Superior temporal gyrus (tissue), 1 donor: ENCODE data around the gene SDC1.
"Not testable (repeated sequence)": the region's sequence is repeated elsewhere in the genome, so short reads cannot be mapped to it uniquely, and the experiment has no call there.

Experiments
- DNase-seq: peaks from one replicate; pipeline ENCODE4 v3.0.0-alpha.2; 2016; ENCODE audit errors: extremely low spot score

The SDC1 gene

DNA sequence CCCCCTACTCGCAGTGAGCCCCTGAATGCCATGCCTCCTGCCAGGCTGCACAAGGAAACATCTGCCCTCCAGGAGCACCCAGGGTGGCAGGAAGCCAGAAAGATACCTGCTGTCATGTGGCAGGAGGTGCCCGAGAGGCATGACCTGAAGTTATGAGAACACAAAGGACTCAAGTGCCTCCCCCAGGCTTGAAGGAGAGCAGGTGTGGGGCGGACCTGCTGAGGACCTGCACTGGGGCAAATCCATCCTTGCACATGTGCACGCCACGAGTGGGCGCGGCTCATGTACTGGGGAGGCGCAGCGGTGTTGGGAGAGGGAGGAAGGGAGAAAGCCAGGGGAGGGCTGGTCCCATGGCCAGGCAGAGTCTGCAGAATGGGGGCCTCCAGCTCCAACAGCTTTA lies 26.9 kb downstream of the SDC1 start:
- DNase-seq: no peak

DNA sequence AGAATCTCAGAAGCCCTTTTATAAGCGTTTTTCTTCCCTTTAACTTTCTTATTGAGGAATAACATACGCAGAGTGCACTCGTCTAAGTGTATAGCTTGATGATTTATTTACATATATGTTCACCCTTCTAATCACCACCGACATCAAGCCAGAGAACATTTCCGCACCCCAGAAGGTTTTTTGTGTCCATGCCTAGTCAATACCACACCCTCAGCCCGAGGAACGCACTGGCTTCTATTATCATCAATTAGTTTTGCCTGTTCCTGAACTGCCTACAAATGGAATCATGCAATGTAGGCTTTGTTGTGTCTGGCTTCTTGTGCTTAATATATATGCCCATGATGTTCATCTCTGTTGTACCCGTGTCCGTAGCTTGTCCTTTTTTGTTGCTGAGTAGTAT lies 27.7 kb downstream of the SDC1 start:
- no peak for DNase-seq

DNA sequence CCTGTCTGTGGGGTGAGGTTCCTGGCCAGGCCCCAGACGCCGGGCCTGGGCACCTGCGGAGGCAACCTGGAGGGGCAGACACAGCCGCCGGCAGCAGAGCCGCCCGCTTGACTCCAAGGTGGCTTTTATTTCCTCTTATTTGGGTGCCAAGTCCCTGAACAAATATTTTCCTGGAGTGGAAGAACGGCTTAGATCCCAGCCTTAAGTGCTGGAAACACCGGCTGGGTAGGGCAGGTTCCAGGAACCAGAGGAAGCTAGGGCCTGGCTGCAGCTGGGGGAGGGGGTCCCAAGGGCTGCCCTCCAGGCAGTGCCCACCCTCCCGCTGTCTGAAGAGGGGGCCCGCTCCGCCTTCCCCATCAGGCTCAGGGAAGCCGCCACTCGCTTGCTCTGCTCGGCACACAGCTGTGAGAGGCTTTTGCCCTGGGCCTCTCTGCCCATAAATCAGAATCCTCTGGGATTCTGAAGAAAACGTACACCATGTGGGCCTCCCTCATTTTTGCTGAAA lies 28.2 kb downstream of the SDC1 start:
- DNase-seq: no peak

DNA sequence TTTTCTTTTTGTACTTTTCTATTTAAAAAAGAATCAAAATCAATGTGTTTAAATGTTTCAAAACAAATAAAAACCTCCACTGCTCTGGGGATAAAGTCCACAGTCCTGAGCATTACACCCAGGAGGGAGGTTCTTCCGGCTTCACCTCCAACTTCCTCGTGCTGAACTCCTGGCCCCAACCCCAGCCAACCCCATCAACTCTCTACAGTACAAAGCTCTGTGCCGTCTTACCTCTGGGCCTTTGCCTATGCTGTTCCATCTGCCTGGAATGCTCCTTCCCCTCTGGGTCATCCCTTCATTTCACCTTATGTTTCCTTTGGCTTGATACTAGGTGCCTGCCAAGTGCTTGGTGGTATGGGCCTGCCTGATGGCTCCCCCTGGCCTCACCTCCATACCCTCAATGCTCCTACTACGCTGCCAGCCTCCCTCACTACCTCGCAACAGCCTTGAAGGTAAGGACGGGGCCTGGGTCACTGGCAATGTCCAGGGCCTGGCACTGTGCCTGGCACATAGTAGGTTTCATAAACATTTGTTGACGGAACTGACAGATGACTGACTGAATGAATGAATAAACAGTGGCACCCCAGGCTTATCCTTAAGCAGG lies 28.8 kb downstream of the SDC1 start:
- DNase-seq: no peak

DNA sequence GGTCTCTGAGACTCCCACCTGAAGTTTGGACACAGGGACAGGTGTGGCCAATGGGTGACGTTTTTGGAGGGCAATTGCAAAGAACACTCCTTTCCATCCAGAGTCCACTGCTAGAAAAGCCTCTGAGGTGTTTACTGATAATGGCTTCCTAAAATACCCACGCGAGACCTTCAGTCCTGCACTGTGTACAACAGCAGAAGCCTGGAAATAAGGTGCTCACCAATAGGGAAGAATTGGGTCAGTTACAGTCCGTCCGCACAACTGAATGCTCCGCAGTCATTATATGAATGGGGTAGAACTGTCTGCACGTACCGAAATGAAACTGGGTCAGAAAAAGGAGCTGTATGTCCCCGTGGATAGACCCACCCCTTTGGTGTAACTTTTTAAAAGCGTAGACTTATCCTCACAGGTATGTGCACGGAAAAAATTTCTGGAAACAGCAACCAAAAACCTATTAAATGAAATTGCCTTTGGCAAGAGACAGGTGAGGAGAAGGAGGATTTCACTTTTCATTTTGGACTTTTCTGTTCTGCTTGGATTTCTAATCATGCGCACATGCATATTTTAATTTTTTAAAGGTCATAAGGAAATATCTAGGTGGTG lies 29.4 kb downstream of the SDC1 start:
- DNase-seq: no peak

DNA sequence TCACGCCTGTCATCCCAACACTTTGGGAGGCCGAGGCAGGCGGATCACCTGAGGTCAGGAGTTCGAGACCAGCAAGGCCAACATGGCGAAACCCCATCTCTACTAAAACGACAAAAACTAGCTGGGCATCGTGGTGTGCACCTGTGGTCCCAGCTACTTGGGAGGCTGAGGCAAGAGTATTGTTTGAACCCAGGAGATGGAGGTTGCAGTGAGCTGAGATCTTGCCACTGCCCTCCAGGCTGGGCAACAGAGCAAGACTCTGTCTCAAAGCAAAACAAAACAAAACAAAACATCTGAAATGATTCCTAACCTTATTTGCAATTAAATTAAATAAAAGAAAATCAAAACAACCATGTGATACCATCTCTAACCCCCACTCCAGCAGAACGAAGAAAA lies 29.9 kb downstream of the SDC1 start:
- DNase-seq: not testable (repeated sequence)

DNA sequence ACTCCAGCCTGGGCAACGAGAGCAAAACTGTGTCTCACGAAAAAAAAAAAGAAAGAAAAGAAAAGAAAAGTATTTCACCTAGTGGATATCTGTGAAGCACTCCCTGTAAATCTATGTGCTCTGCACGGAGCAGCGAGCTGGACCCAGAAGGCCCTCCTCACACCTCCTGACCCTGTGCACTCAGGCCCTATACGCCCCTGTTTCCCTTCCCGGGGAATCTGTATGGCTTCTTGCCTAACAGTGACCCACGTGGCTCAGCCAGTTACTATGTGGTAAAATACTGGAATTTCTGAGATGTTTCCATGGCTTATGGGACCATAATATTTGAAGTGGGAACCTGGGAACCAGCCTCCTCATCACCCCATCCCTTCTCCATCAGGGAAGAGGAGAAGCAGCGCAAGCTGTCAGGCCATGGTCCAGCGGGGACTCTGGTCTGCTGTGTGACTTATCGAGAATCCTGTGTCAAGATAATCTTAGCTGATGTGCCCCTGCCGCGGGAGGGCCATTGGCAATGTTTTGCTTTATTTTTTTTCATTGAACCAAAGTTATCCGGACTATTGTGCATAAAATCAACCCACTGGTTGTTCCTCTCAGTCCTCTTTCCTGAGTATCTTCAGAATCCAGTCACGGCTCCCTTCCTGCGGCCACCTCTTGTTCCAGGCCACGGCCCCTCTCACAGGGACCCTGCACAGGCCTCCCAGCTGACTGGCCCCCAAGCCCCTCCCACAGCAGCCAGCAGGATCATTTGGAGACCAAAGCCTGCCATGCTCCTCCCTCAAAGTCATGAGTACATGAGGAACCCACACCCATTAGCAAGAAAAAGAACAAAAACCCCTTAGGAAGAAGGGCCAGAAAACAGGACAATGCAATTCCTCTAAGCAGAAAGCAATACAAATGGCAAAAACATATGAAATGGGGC lies 30.6 kb downstream of the SDC1 start:
- DNase-seq: no peak

DNA sequence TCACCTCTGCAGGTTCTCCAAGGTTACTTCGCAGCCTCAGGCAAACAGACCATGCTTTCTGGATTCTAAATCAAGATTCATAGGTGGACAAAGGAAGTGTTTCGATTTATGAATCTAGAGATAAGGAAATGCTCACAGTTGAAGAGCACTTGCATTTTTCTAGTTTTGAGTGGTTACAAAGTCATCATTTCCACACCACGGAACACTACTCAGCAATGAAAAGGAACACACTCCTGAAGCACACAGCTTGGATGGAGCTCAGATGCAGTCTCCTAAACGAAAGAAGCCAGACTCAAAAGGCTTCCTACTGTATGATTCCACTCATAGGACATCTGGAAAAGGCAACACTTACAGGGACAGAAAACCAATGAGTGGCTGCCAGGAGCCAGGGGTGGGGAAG lies 31.7 kb downstream of the SDC1 start:
- DNase-seq: no peak

DNA sequence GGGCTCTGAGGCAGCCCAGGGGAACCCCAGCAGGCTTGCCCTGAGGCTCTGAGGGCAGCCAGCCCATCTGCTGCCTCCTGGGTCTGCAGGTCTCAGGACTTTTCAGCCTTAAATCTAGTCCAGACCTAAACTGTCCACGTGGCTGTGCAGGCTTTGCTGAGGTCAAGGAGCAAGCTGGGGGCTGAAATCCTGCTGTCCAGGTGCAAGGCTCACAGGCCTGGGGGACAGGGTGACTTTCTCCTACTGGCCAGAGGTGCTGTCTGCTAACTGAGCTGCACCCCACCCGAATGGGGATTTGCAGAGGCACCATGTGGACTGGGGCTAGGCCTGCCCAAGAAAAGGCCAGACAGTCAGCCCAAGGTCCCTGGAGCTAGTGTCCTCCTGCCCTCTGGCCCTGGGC lies 32.1 kb downstream of the SDC1 start:
- no peak for DNase-seq

DNA sequence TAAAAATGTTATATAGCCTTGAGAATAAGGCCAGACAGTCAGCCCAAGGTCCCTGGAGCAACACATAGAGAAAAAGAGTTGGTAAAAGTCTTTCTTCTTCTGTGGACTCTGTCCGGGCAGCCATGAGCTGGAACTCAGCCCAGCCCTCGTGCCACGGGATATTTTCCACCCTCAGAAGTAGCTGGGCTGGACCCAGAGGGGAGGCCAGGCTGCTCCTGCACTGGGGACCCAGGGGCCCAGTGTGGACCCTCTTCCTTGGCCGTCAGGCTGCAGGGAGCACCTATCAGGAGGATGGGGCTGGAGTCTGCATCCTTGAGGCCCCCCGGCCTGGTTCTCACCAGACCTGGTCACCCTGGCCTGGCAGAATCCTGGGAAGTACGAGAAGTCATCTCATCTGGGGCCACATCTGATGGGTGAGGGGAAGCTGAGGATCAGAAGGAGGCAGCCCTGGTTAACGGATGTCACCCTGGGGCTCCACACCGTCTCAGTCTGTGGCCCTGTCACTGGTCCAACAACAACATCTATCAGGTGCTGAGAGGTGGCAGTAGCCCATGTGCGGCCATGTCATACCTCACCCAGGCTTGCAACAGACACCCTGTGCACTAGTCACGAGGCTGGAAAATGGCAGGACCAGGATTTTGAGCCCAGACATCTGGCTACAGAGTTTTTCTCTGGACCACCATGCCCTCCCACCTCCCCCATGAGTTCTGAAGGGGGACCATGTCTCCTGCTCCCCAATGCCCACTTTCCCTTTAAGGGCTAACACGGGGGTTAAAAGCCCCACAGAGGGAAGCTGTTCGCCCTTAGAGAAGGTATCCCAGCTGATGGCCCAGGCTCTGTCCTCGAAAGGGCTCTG lies 33.0 kb downstream of the SDC1 start:
- DNase-seq: no peak

DNA sequence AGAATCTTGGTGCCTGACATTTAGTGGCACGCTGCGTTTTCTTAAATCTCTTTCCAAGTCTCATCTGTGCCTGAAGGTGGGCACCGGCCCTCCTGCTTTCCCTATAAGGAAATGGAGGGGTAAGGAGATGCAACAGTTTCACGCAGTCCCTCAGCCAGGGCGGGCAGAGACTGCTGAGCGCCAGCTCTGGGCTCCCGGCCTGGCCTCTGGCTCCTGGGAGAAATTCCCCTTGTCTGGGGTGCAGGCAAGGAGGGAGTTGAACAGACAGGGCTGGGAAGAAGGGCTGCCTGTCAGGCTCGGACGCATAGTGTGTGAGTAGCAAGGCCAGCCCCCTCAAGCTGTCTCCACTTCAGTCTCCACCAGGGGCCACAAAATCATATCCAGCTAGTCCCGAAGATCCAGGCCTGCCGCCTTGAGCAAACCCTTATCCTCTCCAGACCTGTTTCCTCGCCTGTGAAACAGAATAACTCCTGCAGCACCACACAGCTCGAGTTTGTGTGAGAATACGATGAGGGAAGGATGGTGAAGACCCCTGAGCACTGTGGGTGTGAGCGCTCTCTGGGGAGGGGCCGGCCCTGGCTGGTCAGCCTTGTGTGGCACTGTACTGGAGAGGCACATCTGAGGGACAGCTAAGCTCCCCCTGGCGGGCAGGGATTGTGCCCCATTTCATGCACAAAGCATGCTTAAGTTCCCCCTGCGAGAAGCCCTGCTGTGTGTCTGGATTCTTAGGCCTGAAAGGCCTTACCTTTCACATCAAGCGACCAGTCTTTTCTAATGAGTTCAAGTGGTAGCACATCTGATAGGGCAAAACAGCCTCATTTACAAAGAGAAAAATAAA lies 33.8 kb downstream of the SDC1 start:
- no peak for DNase-seq

DNA sequence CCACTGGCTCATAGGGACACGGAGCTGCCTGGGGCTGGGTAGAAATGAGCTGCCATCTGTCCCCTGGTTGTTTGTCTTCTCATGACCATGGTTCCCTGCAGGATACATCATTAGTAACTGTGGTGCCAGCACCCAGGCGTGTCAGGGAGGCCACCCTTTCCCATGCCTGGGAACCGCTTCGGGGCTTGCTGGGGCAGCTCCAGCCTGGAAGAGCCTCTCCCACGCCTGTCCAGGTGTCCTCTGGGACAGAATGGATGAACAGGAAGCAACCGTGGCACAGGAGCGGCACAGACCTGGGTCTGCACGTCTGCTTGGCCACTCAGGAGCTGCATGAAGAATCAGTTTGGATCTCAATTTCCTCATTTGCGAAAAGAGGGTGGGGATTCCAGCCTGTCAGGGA lies 34.8 kb downstream of the SDC1 start:
- DNase-seq: no peak

DNA sequence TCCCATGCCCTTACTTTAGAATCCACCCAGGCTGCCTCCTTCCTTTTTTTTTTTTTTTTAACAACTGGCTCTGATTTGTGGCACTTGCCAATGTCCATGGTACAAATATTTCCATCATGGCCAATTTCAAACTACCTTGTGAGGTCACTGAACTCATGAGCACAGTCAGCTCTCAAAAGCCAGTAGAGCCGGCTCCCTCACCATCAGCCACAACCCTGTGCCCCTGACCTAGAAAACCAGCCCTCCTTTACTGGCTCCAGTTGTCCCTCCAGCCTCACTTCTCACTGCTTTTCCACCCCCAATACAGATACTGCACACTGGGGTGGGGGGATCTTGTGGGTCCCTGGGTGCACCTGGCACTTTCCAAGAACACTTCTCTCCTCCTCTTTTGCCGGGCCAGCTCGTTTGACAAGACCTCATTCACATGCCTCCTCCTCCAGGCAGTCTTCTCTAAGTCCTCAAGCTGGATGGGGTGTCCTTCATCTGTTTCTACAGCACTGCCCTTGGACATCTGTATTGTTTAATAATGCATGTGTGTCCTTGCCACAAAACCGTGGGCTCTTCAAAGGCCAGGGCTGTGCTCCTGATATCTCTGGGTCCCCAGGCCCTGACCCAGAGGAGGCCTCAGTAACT lies 35.5 kb downstream of the SDC1 start:
- no peak for DNase-seq

DNA sequence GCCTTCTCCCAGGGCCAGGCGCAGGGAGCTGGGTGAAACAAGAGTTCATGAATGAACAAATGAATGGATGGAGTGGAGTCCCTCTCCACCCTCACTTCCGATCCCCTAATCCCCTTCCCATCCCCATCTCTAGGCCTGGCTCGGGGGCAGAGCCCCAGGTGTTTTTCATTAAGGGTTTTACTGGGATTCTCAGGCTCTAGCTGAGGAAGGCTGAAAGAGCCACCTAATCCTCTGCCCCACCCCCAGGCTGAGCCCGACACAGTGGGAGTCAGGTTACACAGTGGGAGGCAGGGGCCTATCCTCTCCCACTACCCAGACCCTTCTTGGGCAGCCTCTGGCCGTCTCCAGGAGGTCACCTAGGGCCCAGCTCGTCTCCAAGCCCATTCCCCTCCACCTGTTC lies 36.1 kb downstream of the SDC1 start:
- DNase-seq: no peak

DNA sequence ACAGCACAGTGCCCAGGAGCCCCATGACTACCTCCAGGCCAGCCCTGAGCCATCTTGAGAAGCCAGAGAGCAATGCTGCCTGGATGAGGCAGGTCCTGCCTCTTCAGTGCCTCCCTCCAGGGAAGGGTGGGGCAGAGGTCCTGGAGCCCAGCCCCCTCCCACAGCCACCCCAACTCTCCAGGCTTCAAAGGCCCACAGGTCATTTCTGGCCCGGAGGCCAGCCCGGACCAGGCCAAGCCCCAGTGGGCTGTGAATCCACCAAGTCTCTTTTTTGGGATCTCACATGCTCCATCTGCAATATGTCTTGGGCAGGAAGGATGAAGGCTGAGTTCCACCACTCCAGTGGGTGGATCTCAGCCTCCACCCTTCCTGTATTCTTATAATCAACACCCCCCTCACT lies 36.7 kb downstream of the SDC1 start:
- DNase-seq: no peak

DNA sequence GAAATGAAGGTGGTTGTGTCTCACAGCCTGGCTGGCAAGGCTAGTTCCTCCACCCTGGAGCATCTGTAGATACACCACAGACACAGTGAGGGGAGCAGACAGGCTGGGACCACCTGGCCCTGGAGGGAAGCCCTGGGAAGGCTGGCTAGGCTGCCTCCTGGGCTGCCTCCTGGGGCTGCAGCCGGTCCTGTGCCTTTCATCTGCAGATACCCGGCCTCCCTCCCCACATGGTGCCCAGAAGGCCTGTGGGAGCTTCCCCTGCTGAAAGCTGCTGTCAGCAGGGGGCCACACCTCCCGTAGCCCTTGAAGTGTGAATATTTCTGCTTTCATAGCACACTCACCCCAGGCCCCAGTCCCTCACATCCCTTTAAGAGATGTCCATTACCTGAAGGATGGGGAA lies 37.6 kb downstream of the SDC1 start:
- DNase-seq: no peak

DNA sequence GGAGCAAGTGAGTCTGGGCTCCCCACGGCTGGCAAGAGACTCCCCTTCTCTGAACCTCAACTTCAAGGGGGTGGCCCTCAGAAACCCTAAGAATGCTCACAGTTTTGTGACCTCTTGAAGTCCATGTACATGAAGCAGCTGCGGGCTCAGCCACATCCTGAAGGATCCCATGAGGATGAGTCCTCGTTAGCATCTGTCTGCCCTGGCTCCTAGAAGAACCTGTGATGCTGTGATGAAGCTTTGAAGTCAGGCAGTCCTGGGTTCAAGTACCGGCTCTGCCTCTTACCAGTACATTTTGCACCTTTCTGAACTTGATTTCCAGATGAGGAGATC lies 38.1 kb downstream of the SDC1 start:
- DNase-seq: no peak

DNA sequence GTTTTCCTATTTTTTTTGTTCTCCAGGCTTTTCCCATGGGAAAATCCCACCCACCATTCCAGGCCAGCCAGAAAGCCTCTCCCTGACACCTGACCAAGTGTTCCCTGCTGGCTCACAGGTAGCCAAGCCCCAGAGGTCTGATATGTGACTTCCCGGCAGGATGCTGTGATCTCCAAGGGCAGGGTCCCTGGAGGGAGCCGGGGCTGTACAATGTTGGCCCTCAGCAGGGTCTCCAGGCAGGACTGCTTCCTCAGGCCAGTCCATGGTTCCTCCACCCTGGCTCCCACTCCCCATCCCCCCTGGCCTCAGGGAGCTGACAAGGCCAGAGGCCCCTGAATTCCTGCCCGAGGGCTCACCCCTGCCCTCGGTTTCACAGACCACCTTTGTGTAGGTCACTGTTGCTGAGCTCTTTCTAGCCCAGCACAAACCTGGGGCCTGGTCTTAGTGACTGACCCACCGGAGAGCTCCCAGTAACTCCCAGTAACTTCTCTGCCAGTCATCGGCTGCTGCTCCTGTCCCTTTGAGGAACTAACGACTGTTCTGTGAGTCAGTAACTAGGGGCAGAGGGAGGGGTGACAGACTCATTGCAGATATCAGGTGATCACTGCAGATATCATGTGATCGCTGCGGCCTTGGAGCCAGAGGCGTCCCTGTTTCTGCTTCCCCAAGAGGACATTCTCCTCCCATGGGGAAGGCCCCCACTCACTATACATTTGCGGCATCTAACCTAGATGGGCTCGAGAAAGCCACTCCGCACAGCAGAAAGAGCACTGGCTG lies 38.7 kb downstream of the SDC1 start:
- peak; percentile 12 for DNase-seq

DNA sequence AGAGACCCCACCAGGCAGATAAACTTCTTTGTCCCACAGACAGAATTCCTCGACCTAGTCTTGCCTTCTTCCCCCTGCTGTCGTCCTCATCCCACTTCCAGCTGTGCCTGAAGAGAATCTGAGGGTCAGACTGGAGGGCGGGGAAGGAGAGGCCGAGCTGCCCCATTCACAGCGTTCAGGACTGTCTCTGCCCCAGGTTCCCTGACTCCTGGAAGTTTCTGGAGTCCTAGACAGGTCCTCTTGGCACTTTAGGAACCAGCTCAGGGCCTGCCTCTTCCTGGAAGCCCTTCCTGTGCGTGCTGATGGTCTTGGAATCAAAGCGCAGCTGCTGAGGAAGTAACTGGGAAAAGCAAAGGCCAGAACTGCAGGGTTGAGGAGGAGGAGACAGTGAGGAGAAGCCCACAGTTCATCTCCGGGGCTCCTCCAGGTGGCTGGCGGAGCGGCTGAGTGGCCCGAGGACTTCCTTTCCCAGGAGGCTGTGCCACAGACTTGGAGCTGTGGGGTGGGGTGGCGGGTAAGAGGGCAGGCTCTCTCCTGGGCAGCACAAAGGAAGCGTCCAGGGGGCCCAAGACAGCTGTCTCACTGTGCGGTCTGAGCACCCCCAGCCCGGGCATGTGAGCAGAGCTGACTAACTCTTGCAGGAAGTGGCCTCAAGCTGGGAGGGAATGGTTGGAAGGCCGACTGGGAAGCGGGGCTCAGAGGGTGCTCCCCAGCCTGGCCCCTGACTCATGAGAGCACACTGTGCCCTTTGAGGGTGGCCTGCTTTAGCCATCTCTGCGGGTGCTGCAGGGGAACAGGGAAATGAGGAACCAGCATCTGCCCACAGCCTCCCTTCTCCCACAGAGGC lies 39.5 kb downstream of the SDC1 start:
- no peak for DNase-seq
